HEK293 (cell line): ENCODE results near the gene ECM2.

Experiments used
- BCL11B ChIP-seq: fragments of 450-650 bp; formaldehyde crosslinking; IDR thresholded peaks from 2 replicates; pipeline ENCODE4 v1.5.1; 2016; ENCODE audit warnings: low read depth, missing biosample characterization, missing genetic modification characterization
- EGR2 ChIP-seq: fragments of 450-650 bp; formaldehyde crosslinking; IDR thresholded peaks from 2 replicates; pipeline ENCODE4 v1.5.1; 2016; ENCODE audit warnings: low read depth, missing biosample characterization, missing genetic modification characterization
- FEZF1 ChIP-seq: fragments of 450-650 bp; formaldehyde crosslinking; IDR thresholded peaks from 2 replicates; pipeline ENCODE4 v1.5.1; 2016; ENCODE audit warnings: missing biosample characterization, missing genetic modification characterization
- REST ChIP-seq: fragments of 450-650 bp; formaldehyde crosslinking; IDR thresholded peaks from 2 replicates; pipeline ENCODE4 v1.5.1; 2016; ENCODE audit warnings: missing biosample characterization, missing genetic modification characterization
- ZFP37 ChIP-seq: fragments of 450-650 bp; formaldehyde crosslinking; IDR thresholded peaks from 2 replicates; pipeline ENCODE4 v1.5.1; 2016; ENCODE audit warnings: missing biosample characterization, missing genetic modification characterization
- ZNF274 ChIP-seq, 2 experiments: fragments of 200-500 bp in 1 of 2; fragments of 450-650 bp in 1 of 2; sonication (Bioruptor generic) in 1 of 2; formaldehyde crosslinking in 1 of 2; IDR thresholded peaks; 2 replicates each; pipeline versions ENCODE4 v1.5.1 to v1.6.1; 2014 to 2016; ENCODE audit warnings: borderline replicate concordance in 1 of 2, inconsistent platforms in 1 of 2, low read length in 1 of 2, missing biosample characterization in 1 of 2, missing genetic modification characterization in 1 of 2
- ZNF423 ChIP-seq: fragments of 450-650 bp; formaldehyde crosslinking; IDR thresholded peaks from 2 replicates; pipeline ENCODE4 v1.5.1; 2016; ENCODE audit warnings: missing biosample characterization, missing genetic modification characterization
- ZNF473 ChIP-seq: fragments of 450-650 bp; formaldehyde crosslinking; IDR thresholded peaks from 2 replicates; pipeline ENCODE4 v1.5.1; 2017; ENCODE audit warnings: missing biosample characterization, missing genetic modification characterization
- ZNF544 ChIP-seq: fragments of 450-650 bp; formaldehyde crosslinking; IDR thresholded peaks from 2 replicates; pipeline ENCODE4 v1.5.0; 2017; ENCODE audit warnings: missing biosample characterization, missing genetic modification characterization
- ZNF629 ChIP-seq: fragments of 450-650 bp; formaldehyde crosslinking; IDR thresholded peaks from 2 replicates; pipeline ENCODE4 v1.5.1; 2017; ENCODE audit warnings: missing biosample characterization, missing genetic modification characterization
- ZNF654 ChIP-seq: fragments of 450-650 bp; formaldehyde crosslinking; IDR thresholded peaks from 2 replicates; pipeline ENCODE4 v1.5.1; 2016; ENCODE audit warnings: low read depth, missing biosample characterization, missing genetic modification characterization
- ZNF843 ChIP-seq: fragments of 450-650 bp; formaldehyde crosslinking; IDR thresholded peaks from 2 replicates; pipeline ENCODE4 v1.5.1; 2016; ENCODE audit warnings: missing biosample characterization, missing genetic modification characterization
- TF ChIP-seq, protein P1 (sequence below): fragments of 450-650 bp; formaldehyde crosslinking; IDR thresholded peaks from 2 replicates; pipeline ENCODE4 v1.5.1; 2016; ENCODE audit warnings: missing biosample characterization, missing genetic modification characterization
- TF ChIP-seq, protein P2 (sequence below): fragments of 450-650 bp; formaldehyde crosslinking; conservative IDR thresholded peaks from 2 replicates; pipeline ENCODE4 v1.5.1; 2016; ENCODE audit warnings: low read depth, missing biosample characterization, missing genetic modification characterization
- TF ChIP-seq, protein P3 (sequence below): fragments of 450-650 bp; formaldehyde crosslinking; IDR thresholded peaks from 2 replicates; pipeline ENCODE4 v1.5.1; 2017; ENCODE audit warnings: missing biosample characterization, missing genetic modification characterization

The ECM2 gene

GRCh38 chr9:92480986-92481633 lies 54.7 kb downstream of the ECM2 start (continued):
- no peak for TF ChIP-seq ZNF629 (tag by site-specific recombination)
- no peak for TF ChIP-seq REST
- TF ChIP-seq FEZF1 (tag by site-specific recombination): peak; percentile 34; the same call in 1 of the 2 replicates
- TF ChIP-seq ZNF274 (IDR thresholded peaks at IDR 0.05; ENCODE audit: low read length): no peak
- no peak for TF ChIP-seq ZNF274 (tag by site-specific recombination; IDR thresholded peaks at IDR 0.05; ENCODE audit: borderline replicate concordance)
- 0 out of 2 replicates have a peak, but pooled peaks have one; percentile 39 for TF ChIP-seq BCL11B (tag by site-specific recombination)
- peak; percentile 49; the same call in 1 of the 2 replicates for TF ChIP-seq ZNF843 (tag by site-specific recombination)
- no peak for TF ChIP-seq ZNF473 (tag by site-specific recombination)
- no peak for TF ChIP-seq ZNF544
- no peak for TF ChIP-seq EGR2 (tag by site-specific recombination)
- TF ChIP-seq, protein P1, sequence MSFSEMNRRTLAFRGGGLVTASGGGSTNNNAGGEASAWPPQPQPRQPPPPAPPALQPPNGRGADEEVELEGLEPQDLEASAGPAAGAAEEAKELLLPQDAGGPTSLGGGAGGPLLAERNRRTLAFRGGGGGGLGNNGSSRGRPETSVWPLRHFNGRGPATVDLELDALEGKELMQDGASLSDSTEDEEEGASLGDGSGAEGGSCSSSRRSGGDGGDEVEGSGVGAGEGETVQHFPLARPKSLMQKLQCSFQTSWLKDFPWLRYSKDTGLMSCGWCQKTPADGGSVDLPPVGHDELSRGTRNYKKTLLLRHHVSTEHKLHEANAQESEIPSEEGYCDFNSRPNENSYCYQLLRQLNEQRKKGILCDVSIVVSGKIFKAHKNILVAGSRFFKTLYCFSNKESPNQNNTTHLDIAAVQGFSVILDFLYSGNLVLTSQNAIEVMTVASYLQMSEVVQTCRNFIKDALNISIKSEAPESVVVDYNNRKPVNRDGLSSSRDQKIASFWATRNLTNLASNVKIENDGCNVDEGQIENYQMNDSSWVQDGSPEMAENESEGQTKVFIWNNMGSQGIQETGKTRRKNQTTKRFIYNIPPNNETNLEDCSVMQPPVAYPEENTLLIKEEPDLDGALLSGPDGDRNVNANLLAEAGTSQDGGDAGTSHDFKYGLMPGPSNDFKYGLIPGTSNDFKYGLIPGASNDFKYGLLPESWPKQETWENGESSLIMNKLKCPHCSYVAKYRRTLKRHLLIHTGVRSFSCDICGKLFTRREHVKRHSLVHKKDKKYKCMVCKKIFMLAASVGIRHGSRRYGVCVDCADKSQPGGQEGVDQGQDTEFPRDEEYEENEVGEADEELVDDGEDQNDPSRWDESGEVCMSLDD: no peak
- no peak for TF ChIP-seq ZNF423
- TF ChIP-seq, protein P2, sequence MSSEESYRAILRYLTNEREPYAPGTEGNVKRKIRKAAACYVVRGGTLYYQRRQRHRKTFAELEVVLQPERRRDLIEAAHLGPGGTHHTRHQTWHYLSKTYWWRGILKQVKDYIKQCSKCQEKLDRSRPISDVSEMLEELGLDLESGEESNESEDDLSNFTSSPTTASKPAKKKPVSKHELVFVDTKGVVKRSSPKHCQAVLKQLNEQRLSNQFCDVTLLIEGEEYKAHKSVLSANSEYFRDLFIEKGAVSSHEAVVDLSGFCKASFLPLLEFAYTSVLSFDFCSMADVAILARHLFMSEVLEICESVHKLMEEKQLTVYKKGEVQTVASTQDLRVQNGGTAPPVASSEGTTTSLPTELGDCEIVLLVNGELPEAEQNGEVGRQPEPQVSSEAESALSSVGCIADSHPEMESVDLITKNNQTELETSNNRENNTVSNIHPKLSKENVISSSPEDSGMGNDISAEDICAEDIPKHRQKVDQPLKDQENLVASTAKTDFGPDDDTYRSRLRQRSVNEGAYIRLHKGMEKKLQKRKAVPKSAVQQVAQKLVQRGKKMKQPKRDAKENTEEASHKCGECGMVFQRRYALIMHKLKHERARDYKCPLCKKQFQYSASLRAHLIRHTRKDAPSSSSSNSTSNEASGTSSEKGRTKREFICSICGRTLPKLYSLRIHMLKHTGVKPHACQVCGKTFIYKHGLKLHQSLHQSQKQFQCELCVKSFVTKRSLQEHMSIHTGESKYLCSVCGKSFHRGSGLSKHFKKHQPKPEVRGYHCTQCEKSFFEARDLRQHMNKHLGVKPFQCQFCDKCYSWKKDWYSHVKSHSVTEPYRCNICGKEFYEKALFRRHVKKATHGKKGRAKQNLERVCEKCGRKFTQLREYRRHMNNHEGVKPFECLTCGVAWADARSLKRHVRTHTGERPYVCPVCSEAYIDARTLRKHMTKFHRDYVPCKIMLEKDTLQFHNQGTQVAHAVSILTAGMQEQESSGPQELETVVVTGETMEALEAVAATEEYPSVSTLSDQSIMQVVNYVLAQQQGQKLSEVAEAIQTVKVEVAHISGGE: no peak
- TF ChIP-seq, protein P3, sequence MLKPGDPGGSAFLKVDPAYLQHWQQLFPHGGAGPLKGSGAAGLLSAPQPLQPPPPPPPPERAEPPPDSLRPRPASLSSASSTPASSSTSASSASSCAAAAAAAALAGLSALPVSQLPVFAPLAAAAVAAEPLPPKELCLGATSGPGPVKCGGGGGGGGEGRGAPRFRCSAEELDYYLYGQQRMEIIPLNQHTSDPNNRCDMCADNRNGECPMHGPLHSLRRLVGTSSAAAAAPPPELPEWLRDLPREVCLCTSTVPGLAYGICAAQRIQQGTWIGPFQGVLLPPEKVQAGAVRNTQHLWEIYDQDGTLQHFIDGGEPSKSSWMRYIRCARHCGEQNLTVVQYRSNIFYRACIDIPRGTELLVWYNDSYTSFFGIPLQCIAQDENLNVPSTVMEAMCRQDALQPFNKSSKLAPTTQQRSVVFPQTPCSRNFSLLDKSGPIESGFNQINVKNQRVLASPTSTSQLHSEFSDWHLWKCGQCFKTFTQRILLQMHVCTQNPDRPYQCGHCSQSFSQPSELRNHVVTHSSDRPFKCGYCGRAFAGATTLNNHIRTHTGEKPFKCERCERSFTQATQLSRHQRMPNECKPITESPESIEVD (tag by site-specific recombination): peak; percentile 67; the same call in 1 of the 2 replicates
- no peak for TF ChIP-seq ZNF654 (tag by site-specific recombination)
- TF ChIP-seq ZFP37: no peak
